ENCODE results near the gene POLR2E. TPM values are rescaled to one million over a fixed set of nuclear protein-coding genes. Genes with fewer than 3 reads are reported as not detected.

The POLR2E gene
- total and polyA plus RNA-seq, 2 experiments from 2014 or later: 172 to 336 TPM

DNA sequence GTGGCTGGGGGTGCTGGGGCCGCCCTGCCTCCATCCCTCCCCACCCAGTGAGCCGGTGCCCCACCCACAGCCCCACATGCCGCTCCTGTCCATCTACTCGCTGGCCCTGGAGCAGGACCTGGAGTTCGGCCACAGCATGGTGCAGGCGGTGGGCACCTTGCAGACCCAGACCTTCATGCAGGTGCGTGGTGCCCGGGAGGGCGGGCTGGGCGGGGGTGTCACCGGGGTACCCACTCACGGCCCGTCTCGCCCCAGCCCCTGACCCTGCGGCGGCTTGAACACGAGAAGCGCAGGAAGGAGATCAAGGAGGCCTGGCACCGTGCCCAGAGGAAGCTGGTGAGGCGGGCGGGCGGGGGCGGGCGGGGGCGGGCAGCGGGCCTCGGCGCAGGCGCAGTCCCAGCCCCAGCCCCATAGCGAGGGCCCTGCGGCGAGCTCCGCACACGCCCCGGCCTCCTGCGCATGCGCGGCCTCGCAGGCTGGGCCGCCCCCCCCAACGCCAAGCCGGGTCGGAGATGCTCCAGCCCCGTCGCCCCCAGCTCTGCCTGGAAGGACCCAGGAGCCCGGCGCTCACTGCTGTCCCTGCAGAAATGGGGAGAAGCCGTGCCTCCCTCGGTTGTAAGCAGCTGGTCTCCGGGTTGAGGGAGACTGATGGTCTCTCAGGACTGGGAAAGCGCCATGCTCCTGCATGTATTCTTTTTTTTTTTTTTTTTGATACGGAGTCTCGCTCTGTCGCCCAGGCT is 20.5 kb downstream of the POLR2E start:
- H3K4me1 ChIP-seq (ENCODE audit: insufficient read depth): no peaks in the 10 kb centered on the region
- no peaks in the 10 kb centered on the region for H3K9me2 ChIP-seq (ENCODE audit: insufficient read depth)
- H3F3A ChIP-seq (ENCODE audit: insufficient read depth): no peaks in the 10 kb centered on the region
- DNase-seq: no peak
- peaks cover 16% of the 10 kb centered on the region for H3K27me3 ChIP-seq (replicated peaks; ENCODE audit: insufficient read depth)
- H3K36me3 ChIP-seq (ENCODE audit: low read depth): no peaks in the 10 kb centered on the region
- TF ChIP-seq EZH2phosphoT487 (IDR thresholded peaks at IDR 0.05; ENCODE audit: insufficient read depth, low read depth): no peak
- no peak for TF ChIP-seq EZH2 (IDR thresholded peaks at IDR 0.05; ENCODE audit: insufficient read depth, poor library complexity, severe bottlenecking)
- no peaks in the 10 kb centered on the region for H4K20me1 ChIP-seq (ENCODE audit: insufficient read depth)
- H2AFZ ChIP-seq: no peak overlapping the region
- H3K9me3 ChIP-seq (ENCODE audit: low read depth): no peaks in the 10 kb centered on the region
- no peaks in the 10 kb centered on the region for H3K79me2 ChIP-seq (ENCODE audit: insufficient read depth)
- in situ Hi-C loops (cut with MboI): no loop called here
- H3K4me3 ChIP-seq: no peak overlapping the region
- H3K27ac ChIP-seq: no peak overlapping the region
- no peak overlapping the region for H3K9ac ChIP-seq
- WGBS, 2 experiments (ENCODE audit: low coverage in 1 of 2, low lambda C conversion rate in 2 of 2, missing lambda C conversion rate in 2 of 2): 89 to 90% methylated on average over 18 to 52 of the region's 54 CpGs
- H3K4me2 ChIP-seq (ENCODE audit: unreplicated experiment): no peak overlapping the region

DNA sequence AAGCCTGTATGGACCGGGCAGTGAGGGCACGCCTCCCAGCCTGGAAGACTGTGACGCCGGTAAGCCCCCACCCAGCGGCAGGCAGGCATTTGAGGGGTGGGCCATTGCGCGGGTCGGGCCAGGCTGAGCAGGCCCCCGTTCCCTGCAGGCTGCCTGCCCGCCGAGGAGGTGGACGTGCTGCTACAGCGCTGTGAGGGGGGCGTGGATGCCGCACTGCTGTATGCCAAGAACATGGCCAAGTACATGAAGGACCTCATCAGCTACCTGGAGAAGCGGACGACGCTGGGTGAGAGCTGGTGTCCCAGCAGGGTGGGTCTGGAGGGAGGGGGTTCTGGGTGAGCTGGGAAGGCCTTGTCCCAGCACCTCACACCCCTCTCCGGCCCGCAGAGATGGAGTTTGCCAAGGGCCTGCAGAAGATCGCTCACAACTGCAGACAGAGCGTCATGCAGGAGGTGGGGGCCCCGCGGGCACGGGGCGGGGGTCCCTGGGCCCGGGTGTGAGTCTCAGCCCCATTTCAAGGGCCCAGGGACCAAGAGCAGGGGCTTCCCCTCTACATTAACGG is 21.1 kb downstream of the POLR2E start:
- Histone ChIP-seq H3K9ac (no peak overlapping the region), H3K9me2 (ENCODE audit: insufficient read depth) (no peaks in the 10 kb centered on the region), H3K4me3 (no peak overlapping the region), H3K9me3 (ENCODE audit: low read depth) (no peaks in the 10 kb centered on the region), H3F3A (ENCODE audit: insufficient read depth) (no peaks in the 10 kb centered on the region), H3K27ac (no peak overlapping the region), H3K27me3 (replicated peaks; ENCODE audit: insufficient read depth) (peaks cover 16% of the 10 kb centered on the region), H3K4me2 (ENCODE audit: unreplicated experiment) (no peak overlapping the region), H3K79me2 (ENCODE audit: insufficient read depth) (no peaks in the 10 kb centered on the region), H3K36me3 (ENCODE audit: low read depth) (no peaks in the 10 kb centered on the region), H4K20me1 (ENCODE audit: insufficient read depth) (no peaks in the 10 kb centered on the region), H2AFZ (no peak overlapping the region), H3K4me1 (ENCODE audit: insufficient read depth) (no peaks in the 10 kb centered on the region)
- DNase-seq: no peak
- WGBS, 2 experiments (ENCODE audit: low coverage in 1 of 2, low lambda C conversion rate in 2 of 2, missing lambda C conversion rate in 2 of 2): 75 to 80% methylated on average over 16 to 28 of the region's 28 CpGs
- TF ChIP-seq EZH2 (IDR thresholded peaks at IDR 0.05; ENCODE audit: insufficient read depth, poor library complexity, severe bottlenecking) (no peak), EZH2phosphoT487 (IDR thresholded peaks at IDR 0.05; ENCODE audit: insufficient read depth, low read depth) (no peak)
- in situ Hi-C loops (cut with MboI): no loop called here

DNA sequence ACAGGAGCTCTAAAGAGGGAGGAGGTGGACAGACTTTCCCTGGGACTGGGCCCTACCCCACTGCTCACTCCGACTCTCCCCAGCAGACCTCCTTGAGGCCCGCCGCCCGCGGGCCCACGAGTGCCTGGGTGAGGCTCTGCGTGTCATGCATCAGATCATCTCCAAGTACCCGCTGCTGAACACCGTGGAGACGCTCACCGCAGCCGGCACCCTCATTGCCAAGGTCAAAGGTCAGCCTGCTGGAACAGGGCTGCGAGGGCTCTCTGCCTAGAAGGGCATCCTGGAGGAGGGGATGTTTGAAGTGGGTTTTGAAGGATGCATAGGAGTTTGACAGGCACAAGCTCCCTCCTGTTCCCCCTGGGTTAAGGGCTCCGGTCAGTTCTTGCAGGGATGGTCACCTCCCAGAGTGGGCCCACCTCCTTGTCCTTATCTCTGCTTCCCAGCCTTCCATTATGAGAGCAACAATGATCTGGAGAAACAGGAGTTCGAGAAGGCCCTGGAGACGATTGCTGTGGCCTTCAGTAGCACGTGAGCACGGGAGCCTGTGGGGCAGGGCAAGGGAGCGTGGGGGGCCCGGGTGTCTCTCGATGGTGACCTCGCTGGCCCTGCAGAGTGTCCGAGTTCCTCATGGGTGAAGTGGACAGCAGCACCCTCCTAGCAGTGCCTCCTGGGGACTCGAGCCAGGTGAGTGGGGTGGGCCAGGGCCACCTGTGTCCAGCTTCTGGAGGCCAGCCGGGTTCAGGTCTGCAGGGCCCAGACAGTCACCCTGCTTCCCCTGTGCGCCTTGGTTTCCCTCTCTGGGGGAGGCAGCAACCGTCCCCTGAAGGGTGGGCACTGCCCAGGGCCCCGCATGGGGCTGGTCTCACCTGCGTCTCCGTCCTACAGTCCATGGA is 21.9 kb downstream of the POLR2E start:
- H3K4me3 ChIP-seq: no peak overlapping the region
- H3K4me1 ChIP-seq (ENCODE audit: insufficient read depth): no peaks in the 10 kb centered on the region
- 92 to 93% methylated on average over 29 of the region's 30 CpGs for WGBS, 2 experiments (ENCODE audit: low coverage in 1 of 2, low lambda C conversion rate in 2 of 2, missing lambda C conversion rate in 2 of 2)
- H3K4me2 ChIP-seq (ENCODE audit: unreplicated experiment): no peak overlapping the region
- H3K9ac ChIP-seq: no peak overlapping the region
- in situ Hi-C loops (cut with MboI): no loop called here
- no peaks in the 10 kb centered on the region for H3F3A ChIP-seq (ENCODE audit: insufficient read depth)
- no peaks in the 10 kb centered on the region for H3K36me3 ChIP-seq (ENCODE audit: low read depth)
- H3K9me3 ChIP-seq (ENCODE audit: low read depth): no peaks in the 10 kb centered on the region
- H3K27me3 ChIP-seq (replicated peaks; ENCODE audit: insufficient read depth): peaks cover 16% of the 10 kb centered on the region
- H3K79me2 ChIP-seq (ENCODE audit: insufficient read depth): no peaks in the 10 kb centered on the region
- no peak overlapping the region for H3K27ac ChIP-seq
- no peak for DNase-seq
- no peaks in the 10 kb centered on the region for H4K20me1 ChIP-seq (ENCODE audit: insufficient read depth)
- TF ChIP-seq EZH2 (IDR thresholded peaks at IDR 0.05; ENCODE audit: insufficient read depth, poor library complexity, severe bottlenecking) (no peak), EZH2phosphoT487 (IDR thresholded peaks at IDR 0.05; ENCODE audit: insufficient read depth, low read depth) (no peak)
- no peak overlapping the region for H2AFZ ChIP-seq
- no peaks in the 10 kb centered on the region for H3K9me2 ChIP-seq (ENCODE audit: insufficient read depth)

DNA sequence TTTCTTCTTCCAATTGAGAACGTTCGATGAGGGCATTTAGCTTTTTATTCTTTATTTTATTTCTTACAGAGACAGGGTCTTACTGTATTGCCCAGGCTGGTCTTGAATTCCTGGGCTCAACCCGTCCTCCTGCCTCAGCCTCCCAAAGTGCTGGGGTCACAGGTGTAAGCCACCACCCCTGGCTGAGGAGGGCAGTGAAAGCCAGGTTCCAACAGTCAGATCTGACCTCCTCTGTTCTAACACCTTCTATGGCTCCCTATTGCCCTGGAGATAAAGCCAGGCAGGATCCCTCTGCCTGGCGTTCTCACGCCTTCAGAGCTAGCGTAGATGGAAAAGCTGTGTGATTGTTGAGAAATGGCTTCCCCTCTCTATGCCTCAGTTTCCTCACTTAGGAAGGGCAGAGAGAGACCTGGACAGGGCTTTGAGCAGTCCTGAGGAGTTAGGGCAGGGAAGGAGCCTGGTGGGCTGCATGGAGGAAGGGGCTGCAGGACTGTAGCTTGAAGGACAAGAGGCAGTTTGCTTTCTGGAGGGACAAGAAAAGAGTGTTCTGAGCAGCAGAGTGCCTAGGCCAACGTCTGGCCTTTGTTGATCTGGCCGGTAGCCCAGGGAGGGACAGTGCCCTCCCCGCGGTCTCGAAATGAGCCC is 22.7 kb downstream of the POLR2E start:
- no peaks in the 10 kb centered on the region for H3K36me3 ChIP-seq (ENCODE audit: low read depth)
- H2AFZ ChIP-seq: no peak overlapping the region
- TF ChIP-seq EZH2phosphoT487 (IDR thresholded peaks at IDR 0.05; ENCODE audit: insufficient read depth, low read depth) (no peak), EZH2 (IDR thresholded peaks at IDR 0.05; ENCODE audit: insufficient read depth, poor library complexity, severe bottlenecking) (no peak)
- DNase-seq: no peak
- no peaks in the 10 kb centered on the region for H4K20me1 ChIP-seq (ENCODE audit: insufficient read depth)
- H3K9ac ChIP-seq: no peak overlapping the region
- H3K9me2 ChIP-seq (ENCODE audit: insufficient read depth): no peaks in the 10 kb centered on the region
- no peak overlapping the region for H3K4me3 ChIP-seq
- H3K27ac ChIP-seq: no peak overlapping the region
- in situ Hi-C loops (cut with MboI): no loop called here
- no peaks in the 10 kb centered on the region for H3K79me2 ChIP-seq (ENCODE audit: insufficient read depth)
- H3K27me3 ChIP-seq (replicated peaks; ENCODE audit: insufficient read depth): peaks cover 20% of the 10 kb centered on the region
- no peaks in the 10 kb centered on the region for H3K9me3 ChIP-seq (ENCODE audit: low read depth)
- no peaks in the 10 kb centered on the region for H3K4me1 ChIP-seq (ENCODE audit: insufficient read depth)
- no peak overlapping the region for H3K4me2 ChIP-seq (ENCODE audit: unreplicated experiment)
- no peaks in the 10 kb centered on the region for H3F3A ChIP-seq (ENCODE audit: insufficient read depth)
- 83 to 87% methylated on average over 11 of the region's 11 CpGs for WGBS, 2 experiments (ENCODE audit: low coverage in 1 of 2, low lambda C conversion rate in 2 of 2, missing lambda C conversion rate in 2 of 2)
